Neural crest cell (in vitro differentiated cells): Measurements from ENCODE around the gene NTNG2. TPM values are rescaled to one million over a fixed set of nuclear protein-coding genes. Genes with fewer than 3 reads are reported as not detected.

Experiments used
- DNase-seq: peaks from one replicate; pipeline ENCODE4 v3.0.0; 2021; ENCODE audit warnings: low read depth, mixed read lengths, low spot score
- H3K27ac Mint-ChIP-seq: one replicate; pipeline ENCODE4 v1.8.0; 2021; ENCODE audit warnings: mild to moderate bottlenecking, mixed read lengths; ENCODE audit not compliant: unreplicated experiment
- H3K27me3 Mint-ChIP-seq: 2 replicates; pipeline ENCODE4 v1.8.0; 2021; ENCODE audit warnings: low read depth, mild to moderate bottlenecking, mixed read lengths
- H3K36me3 Mint-ChIP-seq: 2 replicates; pipeline ENCODE4 v1.8.0; 2021; ENCODE audit warnings: low read depth, mild to moderate bottlenecking, mixed read lengths
- H3K4me1 Mint-ChIP-seq: 2 replicates; pipeline ENCODE4 v1.8.0; 2021; ENCODE audit warnings: mixed read lengths
- H3K4me3 Mint-ChIP-seq: one replicate; pipeline ENCODE4 v1.8.0; 2021; ENCODE audit warnings: mild to moderate bottlenecking, mixed read lengths
- H3K9me3 Mint-ChIP-seq: 2 replicates; pipeline ENCODE4 v1.8.0; 2021; ENCODE audit warnings: mixed read lengths
- CTCF ChIP-seq: fragments of 200-600 bp; sonication (generic); conservative IDR thresholded peaks from 2 replicates; pipeline ENCODE4 v1.5.0; 2021; ENCODE audit warnings: antibody characterized with exemption, mild to moderate bottlenecking
- total RNA-seq: library from RNA; stranded (reverse); gene quantifications from 2 replicates; pipeline ENCODE4 v1.2.1, GENCODE V29; 2021

The NTNG2 gene
- total RNA-seq, 1 donor from 2014 or later = 3.6 TPM

- Mint-ChIP-seq H3K27me3 (peaks cover 47% of the 10 kb centered on the region), H3K4me3 (no peak overlapping the region), H3K4me1 (peaks cover 5% of the 10 kb centered on the region), H3K27ac (no peak overlapping the region), H3K36me3 (no peaks in the 10 kb centered on the region), H3K9me3 (no peaks in the 10 kb centered on the region)
- TF ChIP-seq CTCF = no peak
- no peak for DNase-seq
Observed at GRCh38 chr9:132154863-132155567, 6.8 kb upstream of the NTNG2 start.

DNA sequence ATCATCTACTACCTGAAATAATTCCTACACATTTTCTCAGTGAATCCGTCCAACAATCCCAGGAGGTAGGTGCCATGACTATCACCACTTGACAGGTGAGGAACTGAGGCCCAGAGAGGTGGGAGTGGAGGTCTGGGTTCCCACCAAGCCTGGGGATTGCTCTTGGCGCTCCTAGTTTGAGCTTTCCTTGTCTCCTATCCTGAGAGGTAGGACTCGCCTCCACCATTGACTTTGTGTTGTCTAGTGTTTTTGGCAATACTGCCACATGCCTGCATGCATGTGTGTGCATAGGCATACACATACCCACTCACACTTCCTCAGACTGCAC, 6.3 kb upstream of the NTNG2 start:
- Mint-ChIP-seq H3K9me3 (no peaks in the 10 kb centered on the region), H3K36me3 (no peaks in the 10 kb centered on the region), H3K27ac (no peak overlapping the region), H3K4me1 (peaks cover 5% of the 10 kb centered on the region), H3K4me3 (no peak overlapping the region), H3K27me3 (peaks cover 52% of the 10 kb centered on the region)
- TF ChIP-seq CTCF = no peak
- DNase-seq = no peak

DNA sequence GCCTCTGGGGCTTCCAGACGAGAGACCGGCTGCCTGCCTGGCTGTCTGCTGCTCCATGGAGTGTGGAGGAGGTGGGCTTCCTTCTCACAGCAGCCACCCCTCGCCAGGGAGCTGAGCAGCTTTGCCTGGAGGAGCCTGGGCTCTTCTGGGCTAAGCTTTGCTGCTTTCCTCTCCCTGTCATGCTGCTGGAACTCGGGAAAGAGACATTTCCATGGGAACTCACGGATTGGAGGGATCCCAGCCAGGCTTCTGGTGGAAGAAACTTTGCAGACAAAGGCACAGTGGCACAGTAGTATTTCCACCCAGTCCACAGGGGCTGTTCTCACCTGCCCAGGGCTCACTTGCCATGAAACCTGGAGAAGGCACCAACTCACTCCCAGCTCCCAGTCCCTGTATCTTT, 5.6 kb upstream of the NTNG2 start:
- no peak for DNase-seq
- peaks cover 5% of the 10 kb centered on the region for H3K4me1 Mint-ChIP-seq
- peaks cover 55% of the 10 kb centered on the region for H3K27me3 Mint-ChIP-seq
- no peaks in the 10 kb centered on the region for H3K9me3 Mint-ChIP-seq
- no peak overlapping the region for H3K27ac Mint-ChIP-seq
- no peak for TF ChIP-seq CTCF
- no peak overlapping the region for H3K4me3 Mint-ChIP-seq
- H3K36me3 Mint-ChIP-seq = no peaks in the 10 kb centered on the region

DNA sequence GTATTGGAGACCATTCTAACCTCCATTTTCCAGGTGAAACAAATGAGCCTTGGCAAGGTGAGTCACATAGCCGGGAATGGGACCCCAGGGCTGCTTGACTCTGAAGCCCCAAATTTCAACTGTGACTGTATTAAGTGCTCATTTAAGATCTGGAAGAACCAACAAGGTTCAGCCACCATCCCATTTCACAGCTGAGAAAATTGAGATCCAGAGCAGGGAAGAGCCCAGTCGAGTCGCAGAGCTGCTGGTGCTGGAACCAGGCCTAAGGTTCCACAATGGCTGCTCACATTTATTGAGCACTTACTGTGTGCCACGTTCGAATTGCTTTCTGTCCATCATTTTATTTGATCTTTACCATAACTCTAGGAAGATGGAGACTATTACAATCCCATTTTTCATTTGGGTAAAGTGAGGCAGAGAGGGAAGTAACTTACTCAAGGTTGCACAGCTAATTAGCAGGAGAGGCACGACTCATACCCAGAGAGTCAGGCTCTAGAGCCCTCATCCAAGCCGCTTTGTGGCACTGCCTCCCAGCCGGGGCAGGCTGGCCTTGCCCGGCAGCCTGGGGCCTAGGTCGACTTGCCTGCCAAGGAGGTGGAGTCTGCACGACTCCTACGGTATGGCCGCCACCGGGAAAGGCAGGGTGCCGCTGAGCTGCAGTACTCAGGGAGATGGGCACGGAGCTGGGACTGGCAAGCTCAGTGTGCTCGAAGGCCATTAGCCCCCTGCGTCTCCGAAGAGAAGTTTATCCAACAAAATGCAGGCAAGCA, 4.3 kb upstream of the NTNG2 start:
- Mint-ChIP-seq H3K4me3 (no peak overlapping the region), H3K9me3 (no peaks in the 10 kb centered on the region), H3K27ac (no peak overlapping the region), H3K4me1 (peaks cover 14% of the 10 kb centered on the region), H3K27me3 (peaks cover 63% of the 10 kb centered on the region), H3K36me3 (no peaks in the 10 kb centered on the region)
- DNase-seq = no peak
- no peak for TF ChIP-seq CTCF

- Mint-ChIP-seq H3K9me3 (no peaks in the 10 kb centered on the region), H3K4me3 (peak overlapping the region; percentile 87), H3K27me3 (peaks cover 81% of the 10 kb centered on the region), H3K36me3 (no peaks in the 10 kb centered on the region), H3K27ac (no peak overlapping the region), H3K4me1 (peaks cover 17% of the 10 kb centered on the region)
- TF ChIP-seq CTCF = no peak
- no peak for DNase-seq
Observed at GRCh38 chr9:132160802-132161742, 786 bp upstream of the NTNG2 start.
